Activated CD4-positive, alpha-beta T cell treated with anti-CD3 and anti-CD28 coated beads, Interleukin-2, amount 50 U/mL, for 1 hour (primary cell): ENCODE measurements around the gene ALDH1L1.

Source experiments
- DNase-seq: peaks from one replicate; pipeline ENCODE4 v3.0.0-alpha.2; 2020

Gene ALDH1L1

DNA sequence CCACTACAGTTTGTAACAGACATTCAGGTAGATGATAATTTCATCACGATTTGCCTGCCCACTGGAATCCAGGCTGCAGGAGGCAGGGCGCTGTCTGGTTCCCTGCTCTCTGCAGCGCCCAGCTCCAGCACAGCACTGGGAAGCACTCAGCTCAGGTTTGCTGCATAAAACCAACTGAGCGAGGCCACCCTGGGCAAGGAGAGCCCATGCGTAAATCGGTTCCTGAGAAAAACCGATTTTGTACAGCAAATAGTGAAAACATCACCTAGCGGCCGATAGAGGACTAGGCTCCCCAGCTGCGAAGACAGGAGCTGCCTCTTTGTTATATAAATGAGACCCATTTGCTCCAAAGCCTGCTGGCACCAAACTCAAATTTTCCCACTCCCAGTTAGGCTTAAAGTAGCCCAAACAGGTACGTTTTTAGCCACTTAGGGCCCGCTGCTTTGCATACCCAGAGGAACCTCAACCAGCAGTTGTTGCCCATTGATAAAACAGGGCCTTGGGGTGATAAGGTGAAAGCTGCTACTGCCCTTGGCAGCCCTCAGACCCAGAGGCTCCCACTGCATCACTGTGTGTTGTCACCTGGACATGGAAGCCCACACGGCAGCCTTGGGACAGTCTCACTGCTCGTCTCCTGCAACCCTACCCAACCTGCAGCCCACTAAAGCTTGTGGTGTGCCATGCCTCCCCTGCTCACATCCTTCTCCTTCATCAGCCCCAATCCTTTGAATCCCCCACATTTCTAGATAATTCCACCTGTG lies 47.5 kb downstream of the ALDH1L1 start:
- DNase-seq = no peak

DNA sequence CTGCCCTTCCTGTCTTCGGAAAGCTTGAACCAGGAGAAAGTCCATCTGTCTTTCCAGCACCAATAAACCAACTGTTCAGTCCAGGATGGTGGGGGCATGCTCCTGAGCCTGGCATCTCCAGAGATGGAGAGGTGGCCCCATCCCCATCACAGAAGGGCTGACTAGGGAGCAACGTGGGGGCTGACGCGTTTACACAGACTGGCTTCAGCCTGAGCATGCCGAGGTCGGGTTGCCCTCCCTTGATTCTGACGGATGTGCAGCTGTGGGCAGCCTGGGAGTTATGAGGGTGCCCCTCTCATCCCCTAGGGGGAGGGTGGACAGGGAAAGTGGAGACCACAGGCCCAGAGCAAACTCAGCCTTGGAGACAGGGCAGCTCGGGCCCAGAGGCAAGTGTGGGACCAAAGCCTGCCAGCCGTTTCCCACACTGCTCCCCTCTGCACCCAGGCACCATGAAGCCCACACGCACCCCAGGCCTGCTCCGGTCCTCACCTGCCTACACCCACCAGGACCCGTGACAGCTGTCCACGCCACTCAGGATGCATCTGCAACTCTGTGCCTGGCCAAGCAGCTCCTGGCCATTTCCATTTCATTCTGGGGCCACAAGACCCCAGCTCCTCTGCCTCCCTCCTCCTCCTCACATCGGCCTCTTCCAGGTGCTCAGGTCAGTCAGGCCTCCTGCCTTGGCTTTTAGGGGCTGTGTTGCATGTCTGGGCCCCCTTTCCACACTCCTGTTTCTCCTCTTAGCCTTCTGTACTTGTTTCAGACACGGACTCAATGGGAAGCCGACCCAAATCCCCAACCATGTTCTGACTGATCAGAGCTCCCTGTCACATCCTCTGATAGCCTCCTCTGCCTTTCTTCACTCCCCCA lies 48.3 kb downstream of the ALDH1L1 start:
- no peak for DNase-seq

DNA sequence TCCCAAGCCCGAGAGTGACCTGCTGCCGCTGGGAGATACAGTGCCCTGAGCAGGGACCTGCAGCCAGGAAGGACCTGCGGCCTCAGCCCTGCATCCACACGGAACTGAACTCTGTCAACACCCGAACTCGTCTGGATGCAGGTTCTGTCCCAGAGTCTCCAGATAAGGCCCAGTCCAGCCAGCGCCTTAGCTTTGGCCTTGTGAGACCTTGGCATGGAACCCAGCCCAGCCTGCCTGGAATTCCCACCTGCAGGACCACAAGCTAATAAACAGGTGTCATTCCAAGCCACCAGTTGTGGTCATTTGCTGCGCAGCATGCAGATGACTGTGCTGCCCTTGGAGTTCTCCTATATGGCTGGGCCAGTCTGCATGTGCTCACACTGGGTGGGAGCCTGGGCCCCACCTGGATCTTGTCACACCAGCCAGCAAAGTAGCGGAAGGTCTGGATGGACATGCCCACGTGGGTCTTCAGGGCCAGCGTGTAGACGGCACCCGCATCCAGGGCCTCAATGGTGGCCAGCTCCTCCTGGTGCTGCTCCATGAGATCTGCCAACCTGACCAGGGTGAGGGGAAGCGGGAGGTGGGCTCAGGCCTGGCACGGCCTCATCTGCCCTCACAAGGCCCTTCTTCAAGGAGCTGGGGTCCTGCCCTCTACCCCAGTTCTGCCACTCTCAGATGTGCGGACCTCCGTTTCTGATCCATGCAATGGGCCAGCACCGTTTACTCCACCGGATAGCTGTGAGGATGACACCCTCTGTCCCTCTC lies 49.2 kb downstream of the ALDH1L1 start:
- DNase-seq = no peak

DNA sequence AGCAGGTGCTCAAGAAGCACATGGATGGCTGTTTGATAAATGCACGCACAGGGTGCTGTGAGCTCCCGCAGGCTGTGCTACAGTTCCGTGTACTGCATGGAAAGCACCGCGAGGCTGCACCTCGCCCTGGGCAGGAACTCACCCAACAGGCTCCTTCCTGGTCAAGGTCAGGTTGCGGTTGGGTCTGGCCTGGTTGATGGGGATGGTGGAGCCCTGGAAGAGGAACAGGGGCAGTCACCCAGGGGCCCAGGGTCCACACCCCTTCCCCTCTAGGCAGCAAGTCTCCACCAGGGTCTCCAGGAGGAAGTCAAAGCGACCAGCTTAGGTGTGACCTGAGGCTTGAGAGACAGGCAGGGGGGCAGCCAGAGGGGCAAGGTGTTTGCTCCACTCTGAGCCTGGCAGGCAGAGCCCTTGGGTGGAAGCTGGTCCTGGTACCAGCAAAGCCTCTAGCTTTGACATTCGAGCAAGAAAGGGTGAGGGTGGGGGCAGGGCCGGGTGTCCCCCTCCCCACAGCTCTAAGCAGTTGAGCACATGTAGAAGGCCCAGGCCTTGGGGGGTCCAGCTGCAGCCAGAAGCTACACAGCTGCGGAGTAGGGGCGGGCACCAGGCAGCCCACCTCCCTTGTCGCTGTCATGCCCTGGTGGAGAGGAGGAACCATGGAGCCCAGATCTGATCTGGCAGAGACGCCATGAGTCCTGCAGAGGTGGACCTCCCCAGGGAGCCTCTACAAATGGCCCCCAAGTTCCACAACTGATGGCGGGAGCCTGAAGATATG lies 50.1 kb downstream of the ALDH1L1 start:
- DNase-seq = no peak

DNA sequence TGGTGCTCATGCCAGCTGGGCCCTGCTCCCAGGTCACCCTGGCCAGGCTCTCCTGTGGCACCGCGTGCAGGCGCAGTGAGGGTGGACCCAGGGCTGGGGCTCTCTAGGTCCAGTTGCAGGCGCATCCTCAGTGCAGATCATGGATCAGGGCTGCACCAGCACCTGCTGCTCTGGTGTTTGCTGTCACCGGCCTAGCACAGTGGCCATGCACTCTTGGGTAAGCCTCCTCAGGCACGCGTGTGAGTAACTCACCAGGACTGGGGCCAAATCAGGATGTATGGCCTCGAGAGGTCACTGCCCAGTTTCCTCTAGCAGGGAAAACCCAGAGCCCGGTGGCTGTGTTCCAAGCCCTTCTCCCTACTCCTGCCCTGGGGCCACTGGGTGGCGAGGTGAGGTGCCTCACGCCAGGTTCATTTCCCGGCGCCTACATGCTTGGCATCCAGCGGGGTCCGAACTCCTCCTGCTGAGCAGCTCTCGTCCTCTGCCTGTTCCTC lies 50.9 kb downstream of the ALDH1L1 start:
- DNase-seq = no peak

DNA sequence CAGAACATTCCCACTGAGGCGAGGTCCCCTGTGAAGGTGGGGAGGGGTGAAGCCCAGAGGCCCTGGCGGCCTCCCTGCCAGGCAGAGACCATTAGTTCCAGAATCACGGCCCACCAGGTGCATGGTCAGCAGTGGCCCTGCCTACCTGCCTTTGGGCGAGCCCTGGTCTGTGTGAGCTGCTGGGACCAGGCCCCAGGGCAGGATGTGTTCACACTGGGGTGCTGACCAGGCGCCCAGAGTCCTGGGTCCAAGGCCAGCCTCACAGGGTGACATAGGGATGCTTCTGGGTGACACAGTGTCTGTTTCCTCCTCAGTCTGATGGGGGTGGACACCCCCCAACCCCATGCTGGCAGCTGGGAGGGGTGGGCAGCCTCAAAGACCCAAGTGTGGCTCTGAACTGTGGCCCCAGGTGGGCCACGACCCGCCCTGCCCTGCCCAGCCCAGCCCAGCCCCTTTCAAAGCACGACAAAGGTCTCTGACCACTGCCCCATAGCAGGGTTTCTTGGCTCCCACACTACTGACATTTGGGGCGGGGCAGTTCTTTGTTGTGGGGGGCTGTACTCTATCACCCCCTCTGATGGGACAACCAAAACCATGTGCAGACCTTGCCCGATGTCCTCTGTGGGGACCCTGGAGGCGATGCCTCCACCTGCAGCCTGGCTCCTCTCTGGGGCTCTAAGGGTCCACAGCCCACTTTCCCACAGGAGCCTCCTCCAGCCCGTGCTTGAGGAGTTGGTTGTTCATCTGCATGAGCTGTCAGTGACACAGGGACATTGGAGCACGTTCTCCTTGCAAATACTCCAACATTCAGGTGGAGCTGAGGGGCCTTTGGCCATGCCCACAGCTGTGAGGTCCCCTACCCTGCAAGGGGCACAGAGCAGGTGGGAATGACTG lies 51.6 kb downstream of the ALDH1L1 start:
- DNase-seq = no peak

DNA sequence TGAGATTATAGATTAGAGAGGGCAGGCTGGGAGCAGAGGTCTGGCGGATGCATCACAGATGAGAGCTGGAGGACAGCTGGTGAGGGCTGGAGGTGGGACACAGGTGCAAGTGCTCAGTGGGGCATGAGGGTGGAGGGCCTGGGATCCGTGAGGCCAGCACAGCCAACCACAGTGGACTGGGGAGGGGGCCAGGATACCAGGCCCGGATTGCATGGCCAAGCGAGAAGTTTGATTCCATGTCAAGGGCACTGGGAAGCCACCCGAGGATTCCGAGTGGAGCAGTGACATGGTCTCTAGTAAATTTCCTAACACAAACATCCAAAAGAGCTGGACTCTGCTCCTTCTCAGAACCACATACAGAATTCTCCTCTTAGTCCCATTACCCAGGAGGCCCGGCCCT lies 52.5 kb downstream of the ALDH1L1 start:
- no peak for DNase-seq

DNA sequence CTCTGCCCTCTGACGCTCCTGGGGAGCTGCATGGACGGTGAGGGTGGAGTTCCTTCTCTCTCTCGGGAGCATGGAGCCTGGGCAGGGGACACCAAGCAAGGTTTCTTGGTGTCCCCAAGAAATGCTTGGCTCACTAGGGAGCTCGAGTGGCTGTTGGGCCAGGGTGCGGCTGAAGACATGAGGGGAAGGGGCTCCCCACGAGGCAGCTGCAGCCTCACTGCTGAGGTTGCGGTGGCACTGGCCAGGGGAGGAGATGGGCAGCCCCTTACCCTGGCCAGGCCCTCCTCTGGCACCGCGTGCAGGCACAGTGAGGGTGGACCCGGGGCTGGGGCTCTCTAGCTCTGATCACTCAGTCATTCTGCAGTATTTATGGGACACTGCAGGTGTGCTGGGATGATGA lies 52.9 kb downstream of the ALDH1L1 start:
- no peak for DNase-seq

DNA sequence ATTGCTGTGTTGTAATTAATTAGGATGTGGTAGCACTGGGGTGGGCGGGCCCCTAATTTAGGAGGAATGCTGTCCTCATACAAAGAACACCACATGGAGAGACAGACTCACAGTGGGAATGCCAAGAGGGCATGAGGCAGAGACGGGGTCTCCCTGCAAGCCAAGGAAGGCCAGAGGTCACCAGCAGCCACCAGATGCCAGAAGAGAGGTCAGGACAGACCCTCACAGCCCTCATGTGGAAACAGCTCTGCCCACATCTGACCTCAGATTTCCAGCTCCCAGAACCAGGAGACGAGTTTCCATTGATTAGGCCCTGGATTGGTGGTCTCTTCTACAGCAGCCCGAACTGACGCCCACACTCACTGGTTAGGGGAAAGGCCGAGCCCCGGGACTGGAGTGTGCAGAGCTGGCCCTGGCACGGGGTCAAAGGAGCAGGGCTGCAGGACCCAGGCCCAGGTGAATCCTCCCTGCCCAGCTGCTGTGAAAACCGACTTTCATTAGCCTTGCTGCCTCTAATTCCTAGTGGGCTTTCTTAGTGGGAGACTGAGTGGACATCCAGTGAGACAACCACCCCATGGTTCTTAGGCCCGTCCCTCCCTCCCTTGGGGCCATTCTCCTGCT lies 53.5 kb downstream of the ALDH1L1 start:
- DNase-seq = no peak

DNA sequence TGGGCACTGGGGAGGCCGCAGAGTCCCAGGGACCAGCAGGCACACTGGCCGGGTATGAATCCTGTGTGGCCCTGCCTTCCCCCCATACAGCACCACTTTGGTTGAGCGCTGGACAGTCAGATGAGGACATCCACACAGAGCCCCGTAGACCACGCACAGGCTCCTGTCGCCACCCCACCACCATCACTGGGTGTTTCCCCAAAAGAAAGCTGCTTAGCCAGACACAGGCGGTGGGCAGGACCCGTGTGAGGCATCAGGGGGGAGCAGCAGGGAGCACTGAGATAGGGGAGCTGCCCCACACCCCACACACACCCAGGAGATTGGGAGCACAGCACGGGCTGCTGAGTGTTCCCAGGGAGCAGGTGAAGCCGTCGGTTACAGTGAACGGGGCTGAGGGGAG lies 54.1 kb downstream of the ALDH1L1 start:
- DNase-seq = no peak

DNA sequence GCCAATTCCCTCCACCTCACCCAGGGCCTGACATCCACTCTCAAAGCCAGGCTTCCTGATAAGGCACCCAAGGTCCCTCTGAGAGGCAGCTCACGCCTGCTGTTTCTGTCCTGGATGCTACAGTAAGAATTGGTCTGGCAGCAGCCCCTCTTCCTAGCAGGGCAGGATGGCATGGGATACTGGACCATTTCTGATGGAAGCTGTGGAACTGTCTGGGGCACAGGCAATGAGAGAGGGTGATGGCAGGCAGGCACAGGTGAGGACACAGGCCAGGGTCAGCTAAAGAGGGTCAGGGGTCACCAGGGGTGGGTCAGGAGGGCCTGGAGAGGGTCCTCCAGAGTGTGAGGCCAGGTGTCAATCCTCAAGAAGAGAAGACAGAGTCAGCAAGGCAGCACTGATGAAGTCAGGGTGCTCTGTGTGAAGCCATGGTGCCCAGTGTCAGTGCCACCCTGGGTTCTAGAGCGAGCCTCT lies 54.6 kb downstream of the ALDH1L1 start:
- no peak for DNase-seq

DNA sequence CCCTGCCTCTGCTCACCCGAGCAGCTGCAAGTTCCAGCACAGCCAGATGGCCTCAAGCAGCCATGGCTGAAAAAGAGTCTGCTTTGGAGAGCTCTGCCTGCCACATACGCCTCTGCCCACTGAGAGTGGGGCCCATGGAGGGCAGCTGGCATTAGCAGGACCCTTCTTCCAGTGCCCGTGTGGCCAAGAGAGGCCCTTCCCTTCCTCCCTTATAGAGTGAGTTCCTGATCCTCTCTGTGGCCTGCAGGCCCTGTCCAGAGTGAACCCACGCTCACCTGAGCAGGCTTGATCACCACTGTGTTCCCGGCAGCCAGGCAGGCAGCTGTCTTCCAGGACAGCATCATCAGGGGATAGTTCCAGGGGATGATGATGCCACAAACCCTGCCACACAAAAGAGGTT lies 55.0 kb downstream of the ALDH1L1 start:
- DNase-seq = no peak

DNA sequence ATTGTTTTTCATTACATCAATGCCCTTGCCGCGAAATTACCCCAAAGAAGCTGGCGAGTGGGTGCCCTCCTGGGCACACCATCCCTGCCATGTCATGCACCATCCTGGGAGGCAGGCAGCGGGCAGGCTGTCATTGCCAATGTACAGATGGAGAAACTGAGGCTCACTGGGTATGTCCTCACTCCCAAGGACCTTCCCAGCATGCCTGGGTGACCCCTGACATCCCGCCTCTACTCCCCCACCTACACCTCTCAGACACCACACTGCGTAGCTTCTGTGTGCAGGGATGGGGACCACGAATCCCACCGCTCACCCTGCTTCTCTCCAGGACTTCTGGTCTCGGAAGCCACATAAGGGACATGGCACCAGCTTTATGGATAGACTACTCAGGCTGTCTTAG lies 55.5 kb downstream of the ALDH1L1 start:
- no peak for DNase-seq

DNA sequence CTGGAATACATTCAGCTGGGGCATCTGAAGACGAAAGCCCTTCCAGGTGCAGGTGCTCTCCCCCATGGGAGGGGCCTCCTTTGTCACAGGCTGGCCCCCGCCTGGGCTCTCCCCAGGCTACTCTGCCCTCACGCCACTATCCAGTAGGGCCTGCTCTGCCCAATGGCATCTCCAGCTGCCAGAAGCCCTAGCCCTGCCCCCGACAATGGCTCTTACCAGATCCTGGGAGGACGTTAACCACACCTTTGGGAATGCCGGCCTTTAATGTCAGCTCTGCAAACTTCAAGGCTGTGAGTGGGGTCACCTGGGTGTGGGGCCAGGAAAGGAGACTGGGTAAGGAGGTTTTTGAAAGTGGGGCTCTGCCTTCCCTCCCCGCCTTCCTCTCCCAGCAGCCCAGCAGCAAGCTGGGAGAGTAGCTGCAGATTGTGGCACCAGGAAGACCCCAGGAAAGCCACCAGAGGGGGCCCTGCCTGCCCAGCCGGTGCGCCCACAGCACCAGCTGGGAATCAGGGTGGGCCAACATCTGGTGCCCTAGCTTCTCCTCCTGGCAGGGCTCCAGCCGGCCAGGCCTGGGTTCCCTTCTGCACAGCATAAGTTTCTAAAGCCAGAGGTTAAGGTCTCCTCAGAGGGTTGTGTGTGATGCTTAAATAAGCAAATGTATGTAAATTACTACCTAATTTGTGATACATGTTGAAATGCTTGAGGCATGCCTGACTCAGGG lies 56.1 kb downstream of the ALDH1L1 start:
- no peak for DNase-seq

DNA sequence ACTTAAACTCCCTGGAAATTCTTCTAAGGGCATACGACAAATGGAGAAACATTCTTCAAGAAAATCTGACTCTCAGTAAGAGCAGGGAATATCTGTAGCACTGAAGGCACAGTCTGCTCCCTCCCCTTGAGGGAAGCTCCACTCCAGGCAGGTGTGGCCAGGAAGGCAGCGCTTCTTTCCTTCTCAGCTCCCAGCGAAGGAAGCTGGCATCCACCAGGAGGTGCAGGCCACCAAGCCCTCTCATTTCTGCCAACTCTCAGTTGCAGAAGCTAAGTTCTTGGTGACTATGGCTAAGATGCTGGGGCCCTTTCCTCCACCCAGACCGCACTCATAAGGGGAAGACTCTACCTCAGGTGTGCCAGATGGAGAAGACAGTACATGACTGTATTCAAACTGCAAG lies 58.8 kb downstream of the ALDH1L1 start:
- no peak for DNase-seq

DNA sequence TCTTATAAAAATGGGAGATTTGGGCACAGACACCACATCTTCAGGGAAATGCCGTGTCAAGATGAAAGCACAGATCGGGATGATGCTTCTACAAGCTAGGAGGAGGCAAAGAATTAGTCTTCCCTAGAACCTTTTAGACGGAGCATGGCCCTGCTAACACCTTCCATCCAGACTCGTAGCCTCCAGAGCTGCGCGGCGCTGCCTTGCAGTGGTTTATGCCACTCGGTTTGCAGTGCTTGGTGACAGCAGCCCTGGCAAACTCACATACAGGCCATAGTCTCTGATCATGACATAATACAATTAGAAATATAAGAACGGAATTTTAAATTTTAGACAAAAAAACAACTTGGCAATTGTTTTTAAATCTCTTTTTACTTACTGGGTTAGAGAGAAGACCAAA lies 59.3 kb downstream of the ALDH1L1 start:
- no peak for DNase-seq

DNA sequence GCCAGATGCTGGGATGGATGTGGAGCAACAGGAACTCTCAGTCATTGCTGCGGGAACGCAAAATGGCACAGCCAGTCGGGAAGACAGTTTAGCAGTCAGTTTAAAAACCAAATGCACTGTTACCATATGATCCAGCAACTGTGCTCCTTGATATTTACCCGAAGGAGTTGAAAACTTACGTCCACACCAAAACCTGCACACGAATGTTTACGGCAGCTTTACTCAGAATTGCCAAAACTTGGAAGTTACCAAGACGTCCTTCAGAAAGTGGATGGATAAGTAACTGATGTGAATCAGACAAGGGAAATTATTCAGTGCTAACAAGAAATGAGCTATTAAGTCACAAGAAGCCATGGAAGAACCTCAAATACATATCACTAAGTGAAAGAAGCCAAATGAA lies 60.4 kb downstream of the ALDH1L1 start:
- no peak for DNase-seq

DNA sequence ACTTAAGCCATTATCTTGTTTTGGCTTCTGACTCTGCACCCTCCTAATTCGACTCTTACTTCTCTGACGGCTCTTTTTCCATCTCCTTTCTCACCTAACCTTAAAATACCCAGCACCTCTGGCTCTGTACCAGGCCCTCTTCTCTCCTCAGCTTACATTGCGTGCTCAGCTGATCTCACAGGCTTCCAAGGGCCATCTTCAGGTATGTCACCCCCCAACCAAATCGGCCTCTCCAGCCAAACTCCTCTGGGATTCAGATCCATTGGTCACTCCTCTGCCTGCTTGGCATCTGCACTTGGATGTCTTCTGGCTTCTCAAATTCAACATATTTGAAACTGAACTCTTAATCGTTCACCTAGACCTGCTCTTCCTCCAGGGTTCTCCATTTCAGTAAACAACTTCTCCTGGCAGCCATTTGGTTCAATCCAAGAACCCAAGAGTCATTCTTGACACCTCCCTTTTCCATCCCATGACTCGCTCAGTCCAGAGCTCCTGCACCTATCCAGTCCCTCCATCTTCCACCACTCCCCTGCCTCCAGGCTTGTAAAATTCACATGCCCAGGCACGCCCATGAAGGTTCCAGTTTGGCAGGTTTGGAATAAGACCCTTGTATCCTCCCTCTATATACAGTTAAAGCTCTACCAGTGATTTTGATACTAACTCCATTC lies 61.2 kb downstream of the ALDH1L1 start:
- DNase-seq = no peak

DNA sequence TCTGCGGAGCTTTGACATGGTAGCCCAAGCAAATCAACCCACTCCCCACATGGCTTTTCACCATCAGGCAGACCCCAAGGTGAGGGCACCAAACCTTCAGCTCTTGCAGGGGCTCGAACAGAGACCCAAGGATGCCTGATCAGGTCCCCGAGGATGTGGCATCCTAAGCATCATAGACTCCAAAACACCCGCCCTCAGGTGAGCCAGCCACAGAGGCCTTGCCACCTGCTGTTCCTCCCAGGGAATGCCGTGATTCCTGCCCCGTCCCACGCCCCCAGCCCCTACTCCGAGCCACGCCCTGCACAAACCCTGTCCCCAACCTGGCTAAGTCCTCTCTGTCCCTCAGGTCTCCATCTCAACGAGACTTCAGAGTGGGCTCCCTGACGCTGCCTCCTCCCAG lies 61.8 kb downstream of the ALDH1L1 start:
- DNase-seq = no peak

DNA sequence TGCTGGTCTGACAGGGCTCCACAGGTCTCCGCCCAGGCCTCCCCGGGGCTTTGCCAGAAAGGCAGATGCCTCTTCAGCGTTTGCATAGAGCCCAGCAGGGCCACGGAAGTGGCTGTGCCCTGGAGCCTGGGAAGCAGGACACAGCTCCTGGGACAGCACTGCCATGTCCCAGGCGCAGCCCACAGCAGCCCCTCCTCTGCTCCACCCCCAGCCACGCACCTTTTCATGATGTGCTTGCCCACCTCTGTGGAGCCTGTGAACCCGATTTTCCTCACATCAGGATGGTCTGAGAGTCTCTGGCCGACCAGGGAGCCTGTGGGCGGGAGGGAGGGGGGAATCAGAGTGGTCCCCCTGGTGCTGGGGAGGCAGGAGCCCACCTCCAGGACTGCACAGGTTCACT lies 62.6 kb downstream of the ALDH1L1 start:
- no peak for DNase-seq
